Activated T-helper 2 cell treated with anti-CD3 and anti-CD28 coated beads, Interferon-gamma antibody, Interleukin-2, Interleukin-4, amounts not matched to agents 10 μg/mL and 5 μg/mL and 100 μg/mL, durations not matched to agents 14 hours and 24 hours and 36 hours (primary cell): ENCODE data around the gene KIF5A. TPM values are rescaled to one million over a fixed set of nuclear protein-coding genes. Genes with fewer than 3 reads are reported as not detected.

Source experiments
- DNase-seq: peaks from one replicate; pipeline ENCODE4 v3.0.0; 2021; ENCODE audit warnings: low spot score
- H3K27ac Mint-ChIP-seq: one replicate; pipeline ENCODE4 v1.8.0; 2021; ENCODE audit warnings: mixed read lengths
- H3K27me3 Mint-ChIP-seq: one replicate; pipeline ENCODE4 v1.8.0; 2021; ENCODE audit warnings: low read depth, mixed read lengths
- H3K36me3 Mint-ChIP-seq: one replicate; pipeline ENCODE4 v1.8.0; 2021; ENCODE audit warnings: low read depth, mixed read lengths
- H3K4me1 Mint-ChIP-seq: one replicate; pipeline ENCODE4 v1.8.0; 2021; ENCODE audit warnings: low read depth, mixed read lengths
- H3K4me3 Mint-ChIP-seq: one replicate; pipeline ENCODE4 v1.8.0; 2021; ENCODE audit warnings: low read depth, mild to moderate bottlenecking, moderate library complexity, mixed read lengths
- H3K9me3 Mint-ChIP-seq: one replicate; pipeline ENCODE4 v1.8.0; 2021; ENCODE audit warnings: mixed read lengths
- intact Hi-C: fragments of 100-400 bp; cut with micrococcal nuclease; formaldehyde crosslinking; loops from one replicate; pipeline ENCODE4 v1.15.1; 2023
- total RNA-seq: library from RNA; stranded (reverse); gene quantifications from 2 replicates; pipeline ENCODE4 v1.2.3, GENCODE V29; 2022

The KIF5A gene
- total RNA-seq, 1 donor from 2014 or later: 3.4 TPM

GRCh38 chr12:57522887-57523705 is 26.7 kb upstream of the KIF5A start:
- Mint-ChIP-seq H3K9me3 (no peaks in the 10 kb centered on the region), H3K27ac (peak overlapping the region; percentile 83), H3K27me3 (no peaks in the 10 kb centered on the region), H3K4me1 (peaks cover 41% of the 10 kb centered on the region), H3K36me3 (peaks cover 49% of the 10 kb centered on the region), H3K4me3 (peak overlapping the region; percentile 96)
- no peak for DNase-seq
- intact Hi-C loops: loop anchor here (1.0 to 5.0 kb wide), 4 partner anchors 68 to 436 kb away; partner anchors contain the start of genes CDK4, CTDSP2, NAB2 and PIP4K2C

- Mint-ChIP-seq H3K9me3 (no peaks in the 10 kb centered on the region), H3K4me1 (peaks cover 34% of the 10 kb centered on the region), H3K36me3 (peaks cover 47% of the 10 kb centered on the region), H3K27ac (peak overlapping the region; percentile 83), H3K4me3 (peak overlapping the region; percentile 96), H3K27me3 (no peaks in the 10 kb centered on the region)
- DNase-seq: no peak
- intact Hi-C loops: loop anchor here (2.0 to 5.0 kb wide), 3 partner anchors 67 to 437 kb away; partner anchors contain the start of genes CTDSP2, NAB2 and PIP4K2C
Measured at GRCh38 chr12:57523706-57524614, 25.9 kb upstream of the KIF5A start.

- H3K4me1 Mint-ChIP-seq: peaks cover 29% of the 10 kb centered on the region
- no peaks in the 10 kb centered on the region for H3K27me3 Mint-ChIP-seq
- H3K36me3 Mint-ChIP-seq: peaks cover 46% of the 10 kb centered on the region
- peak overlapping the region; percentile 96 for H3K4me3 Mint-ChIP-seq
- intact Hi-C loops: loop anchor here (5.0 kb wide), 2 partner anchors 322 to 438 kb away; partner anchors contain the start of genes CTDSP2 and NAB2
- peak overlapping the region; percentile 83 for H3K27ac Mint-ChIP-seq
- no peak for DNase-seq
- H3K9me3 Mint-ChIP-seq: no peaks in the 10 kb centered on the region
Measured at GRCh38 chr12:57524814-57525614, 24.8 kb upstream of the KIF5A start.

- Mint-ChIP-seq H3K27ac (no peak overlapping the region), H3K4me3 (no peak overlapping the region), H3K36me3 (peaks cover 50% of the 10 kb centered on the region), H3K9me3 (no peaks in the 10 kb centered on the region), H3K4me1 (peaks cover 29% of the 10 kb centered on the region), H3K27me3 (no peaks in the 10 kb centered on the region)
- DNase-seq: no peak
- intact Hi-C loops: no loop called here
Measured at GRCh38 chr12:57525615-57526383, 24.0 kb upstream of the KIF5A start.

GRCh38 chr12:57526477-57527126 is 23.2 kb upstream of the KIF5A start:
- peaks cover 54% of the 10 kb centered on the region for H3K36me3 Mint-ChIP-seq
- no peaks in the 10 kb centered on the region for H3K9me3 Mint-ChIP-seq
- no peak for DNase-seq
- no peaks in the 10 kb centered on the region for H3K27me3 Mint-ChIP-seq
- intact Hi-C loops: no loop called here
- H3K4me1 Mint-ChIP-seq: peaks cover 24% of the 10 kb centered on the region
- H3K27ac Mint-ChIP-seq: no peak overlapping the region
- no peak overlapping the region for H3K4me3 Mint-ChIP-seq

GRCh38 chr12:57527184-57527583 is 22.7 kb upstream of the KIF5A start:
- Mint-ChIP-seq H3K36me3 (peaks cover 60% of the 10 kb centered on the region), H3K27ac (no peak overlapping the region), H3K4me3 (no peak overlapping the region), H3K4me1 (peaks cover 19% of the 10 kb centered on the region), H3K27me3 (no peaks in the 10 kb centered on the region), H3K9me3 (no peaks in the 10 kb centered on the region)
- no peak for DNase-seq
- intact Hi-C loops: no loop called here

- Mint-ChIP-seq H3K4me1 (peaks cover 19% of the 10 kb centered on the region), H3K27me3 (no peaks in the 10 kb centered on the region), H3K9me3 (no peaks in the 10 kb centered on the region), H3K4me3 (no peak overlapping the region), H3K27ac (no peak overlapping the region), H3K36me3 (peaks cover 70% of the 10 kb centered on the region)
- intact Hi-C loops: no loop called here
- DNase-seq: no peak
Measured at GRCh38 chr12:57528176-57528575, 21.7 kb upstream of the KIF5A start.

- Mint-ChIP-seq H3K9me3 (no peaks in the 10 kb centered on the region), H3K36me3 (peaks cover 74% of the 10 kb centered on the region), H3K27ac (no peak overlapping the region), H3K27me3 (no peaks in the 10 kb centered on the region), H3K4me3 (no peak overlapping the region), H3K4me1 (peaks cover 12% of the 10 kb centered on the region)
- intact Hi-C loops: no loop called here
- DNase-seq: no peak
Measured at GRCh38 chr12:57528831-57529555, 20.9 kb upstream of the KIF5A start.

- intact Hi-C loops: no loop called here
- Mint-ChIP-seq H3K27ac (no peak overlapping the region), H3K27me3 (no peaks in the 10 kb centered on the region)
Measured at GRCh38 chr12:57529831-57530230, 20.0 kb upstream of the KIF5A start.

GRCh38 chr12:57530396-57531142 is 19.3 kb upstream of the KIF5A start:
- Mint-ChIP-seq H3K27ac (no peak overlapping the region), H3K36me3 (peaks cover 82% of the 10 kb centered on the region)
- intact Hi-C loops: no loop called here

More at GRCh38 chr12:57529831-57530230, 20.0 kb upstream of the KIF5A start:
- no peak for DNase-seq
- Mint-ChIP-seq H3K9me3 (no peaks in the 10 kb centered on the region), H3K36me3 (peaks cover 74% of the 10 kb centered on the region), H3K4me3 (no peak overlapping the region), H3K4me1 (peaks cover 5% of the 10 kb centered on the region)

More at GRCh38 chr12:57530396-57531142, 19.3 kb upstream of the KIF5A start:
- Mint-ChIP-seq H3K4me1 (peaks cover 3% of the 10 kb centered on the region), H3K9me3 (no peaks in the 10 kb centered on the region), H3K4me3 (no peak overlapping the region), H3K27me3 (no peaks in the 10 kb centered on the region)
- no peak for DNase-seq
